NCI-H2196 (cell line): Measurements from ENCODE around the gene STYX.
"Not testable (repeated sequence)": the region's sequence is repeated elsewhere in the genome, so short reads cannot be mapped to it uniquely, and the experiment has no call there.

Experiments
- DNase-seq: peaks from one replicate; lab custom pipeline; 2025; ENCODE audit not compliant: unreplicated experiment; lab: John Stamatoyannopoulos, UW

STYX gene

GRCh38 chr14:52724360-52724644 is 5.7 kb upstream of the STYX start:
- DNase-seq: no peak

- DNase-seq: not testable (repeated sequence)
Observed at GRCh38 chr14:52727509-52727908, 2.5 kb upstream of the STYX start.

GRCh38 chr14:52729035-52729434 is 931 bp upstream of the STYX start:
- not testable (repeated sequence) for DNase-seq

GRCh38 chr14:52729585-52729924 is 411 bp upstream of the STYX start:
- DNase-seq: no peak

- no peak for DNase-seq
Observed at GRCh38 chr14:52730709-52731111, 744 bp downstream of the STYX start.

GRCh38 chr14:52733824-52734223 is 3.9 kb downstream of the STYX start:
- DNase-seq: no peak

GRCh38 chr14:52735921-52736489 is 6.0 kb downstream of the STYX start:
- no peak for DNase-seq

- no peak for DNase-seq
Observed at GRCh38 chr14:52738409-52738808, 8.4 kb downstream of the STYX start.

- no peak for DNase-seq
Observed at GRCh38 chr14:52740751-52741150, 10.8 kb downstream of the STYX start.

- no peak for DNase-seq
Observed at GRCh38 chr14:52741865-52742264, 11.9 kb downstream of the STYX start.

- DNase-seq: no peak
Observed at GRCh38 chr14:52748647-52749292, 18.8 kb downstream of the STYX start.

- no peak for DNase-seq
Observed at GRCh38 chr14:52755607-52756316, 25.8 kb downstream of the STYX start.

- no peak for DNase-seq
Observed at GRCh38 chr14:52759145-52759544, 29.2 kb downstream of the STYX start.

GRCh38 chr14:52762923-52763322 is 33.0 kb downstream of the STYX start:
- DNase-seq: not testable (repeated sequence)

- DNase-seq: no peak
Observed at GRCh38 chr14:52767058-52767833, 37.3 kb downstream of the STYX start.

GRCh38 chr14:52769887-52770286 is 39.9 kb downstream of the STYX start:
- DNase-seq: no peak

- DNase-seq: no peak
Observed at GRCh38 chr14:52776816-52777215, 46.9 kb downstream of the STYX start.

GRCh38 chr14:52778702-52779101 is 48.7 kb downstream of the STYX start:
- DNase-seq: no peak

GRCh38 chr14:52780893-52781292 is 50.9 kb downstream of the STYX start:
- DNase-seq: no peak

GRCh38 chr14:52781629-52782028 is 51.7 kb downstream of the STYX start:
- no peak for DNase-seq

- no peak for DNase-seq
Observed at GRCh38 chr14:52783206-52783605, 53.2 kb downstream of the STYX start.

GRCh38 chr14:52786887-52787286 is 56.9 kb downstream of the STYX start:
- DNase-seq: no peak
